Stomach (tissue), 9 donors: ENCODE results near the gene ATF7. TPM values are rescaled to one million over a fixed set of nuclear protein-coding genes. Genes with fewer than 3 reads are reported as not detected.

Experiments
- DNase-seq, 2 donors: peaks; one replicate each; pipeline versions ENCODE4 v3.0.0 to v3.0.0-alpha.2; 2013 to 2019
- H3K27ac ChIP-seq, 5 donors: fragments of 200-600 bp in 4 of 5; sonication (generic) in 4 of 5; one replicate each; pipeline ENCODE4 v1.5.1; 2013 to 2019; ENCODE audit warnings: mild to moderate bottlenecking in 1 of 5, moderate library complexity in 1 of 5
- H3K27me3 ChIP-seq, 3 donors: fragments of 200-600 bp; sonication (generic); one replicate each; pipeline ENCODE4 v1.5.1; 2017 to 2019; ENCODE audit warnings: mixed run types in 1 of 3
- H3K36me3 ChIP-seq, 4 donors: fragments of 200-600 bp; sonication (generic); 1 replicate in 3 of 4; 2 replicates in 1 of 4; pipeline ENCODE4 v1.5.1; 2016 to 2019
- H3K4me1 ChIP-seq, 4 donors: fragments of 200-600 bp; sonication (generic); one replicate each; pipeline ENCODE4 v1.5.1; 2016 to 2019
- H3K4me3 ChIP-seq, 4 donors: fragments of 200-600 bp; sonication (generic) in 3 of 4; one replicate each; pipeline ENCODE4 v1.5.1; 2016 to 2019; ENCODE audit warnings: mild to moderate bottlenecking in 1 of 4
- H3K9me3 ChIP-seq, 4 donors: fragments of 200-600 bp; sonication (generic); one replicate each; pipeline ENCODE4 v1.5.1; 2016 to 2019
- EP300 ChIP-seq: sonication (generic); formaldehyde crosslinking; IDR thresholded peaks from one replicate; pipeline ENCODE4 v1.6.1; 2017; ENCODE audit warnings: antibody characterized with exemption
- POLR2A ChIP-seq, 4 donors: fragments of 450-650 bp; IDR thresholded peaks; one replicate each; pipeline ENCODE4 v1.6.1; 2016; ENCODE audit warnings: antibody characterized with exemption in 4 of 4, control low read depth in 2 of 4, mild to moderate bottlenecking in 1 of 4, moderate library complexity in 1 of 4
- POLR2AphosphoS5 ChIP-seq, 3 donors: sonication (generic); formaldehyde crosslinking; IDR thresholded peaks; one replicate each; pipeline ENCODE4 v1.6.1; 2016; ENCODE audit warnings: antibody characterized with exemption in 3 of 3
- WGBS, 5 donors: extraction: QIAGEN DNeasy Blood & Tissue Kit in 3 of 5; methylation state at CpG; one replicate each; pipeline versions ENCODE4 v1.1.5 to v1.1.7; 2013 to 2018; 5-methylcytosine and 5-hydroxymethylcytosine counted together
- intact Hi-C: fragments of 100-400 bp; cut with DNase I; formaldehyde crosslinking; loops from one replicate; pipeline ENCODE4 v1.15.1; 2023; ENCODE audit warnings: low total_unique reads
- polyA plus RNA-seq, 3 donors: library from polyadenylated mRNA; stranded (reverse); fragments of 200-250 nt; gene quantifications; one replicate each; pipeline ENCODE4 v1.2.3, GENCODE V29; 2013
- total RNA-seq, 5 donors: library from RNA; depleted of rRNA; stranded (reverse); fragments of >200 nt; gene quantifications; one replicate each; pipeline versions ENCODE4 v1.1.0 to v1.2.3, GENCODE V29; 2014 to 2016
- TF ChIP-seq, protein P1 (sequence below), 7 experiments: fragments of 450-650 bp in 4 of 7; fragments of 200-600 bp in 3 of 7; sonication (generic) in 3 of 7; IDR thresholded peaks; one replicate each; pipeline ENCODE4 v1.5.1; 2016 to 2019; ENCODE audit warnings: antibody characterized with exemption in 7 of 7, control low read depth in 2 of 7, mild to moderate bottlenecking in 1 of 7
- donor health status: healthy with polysubstance abuse.
- donor health status: Bipolar disorder and iron deficiency.
- donor health status: healthy.

ATF7 gene
- total and polyA plus RNA-seq, 8 donors = 9.0 to 93.4 (median 16.3) TPM

DNA sequence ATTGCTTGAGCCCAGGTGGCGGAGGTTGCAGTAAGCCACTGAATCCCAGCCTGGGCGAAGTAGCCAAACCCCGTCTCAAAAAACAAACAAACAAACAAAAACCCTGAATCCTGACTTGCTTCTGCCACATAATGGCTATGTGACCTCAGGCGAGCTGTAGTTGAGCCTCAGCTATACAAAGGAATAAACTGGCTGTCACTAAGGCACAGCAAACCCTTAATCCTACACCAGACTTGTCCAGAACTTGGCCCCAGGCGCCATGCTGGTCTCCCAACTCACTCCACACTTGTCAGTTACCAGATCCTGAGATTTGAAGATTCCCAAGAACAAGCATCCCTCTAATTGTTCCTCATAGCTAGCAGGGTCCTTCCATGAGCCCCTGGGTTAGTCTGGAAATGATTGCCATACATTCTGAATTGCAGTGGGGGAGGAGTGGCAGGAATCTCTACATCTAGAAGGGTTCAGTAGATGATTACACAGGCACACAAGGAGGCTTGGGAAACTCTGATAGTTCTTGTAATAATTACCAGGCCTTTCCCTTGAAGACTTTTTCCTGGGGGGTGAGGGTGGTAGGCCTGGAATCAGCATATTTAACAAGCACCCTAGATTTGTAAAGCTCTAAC lies 136.8 kb downstream of the ATF7 start:
- intact Hi-C loops = no loop called here
- 85 to 95% (median 87%) methylated on average over 5 of the region's 5 CpGs for WGBS, 5 donors
- Histone ChIP-seq H3K4me3 (no peak overlapping the region), H3K36me3 (peaks cover 9 to 39% (median 37%) of the 10 kb centered on the region in 4 donors), H3K27ac (no peak overlapping the region), H3K9me3 (no peaks in the 10 kb centered on the region), H3K4me1 (peaks cover 14 to 27% (median 20%) of the 10 kb centered on the region in 4 donors), H3K27me3 (no peaks in the 10 kb centered on the region)
- no peak for DNase-seq
- TF ChIP-seq EP300 = no peak
- no peak for TF ChIP-seq POLR2AphosphoS5 (IDR thresholded peaks at IDR 0.05)
- TF ChIP-seq, protein P1, sequence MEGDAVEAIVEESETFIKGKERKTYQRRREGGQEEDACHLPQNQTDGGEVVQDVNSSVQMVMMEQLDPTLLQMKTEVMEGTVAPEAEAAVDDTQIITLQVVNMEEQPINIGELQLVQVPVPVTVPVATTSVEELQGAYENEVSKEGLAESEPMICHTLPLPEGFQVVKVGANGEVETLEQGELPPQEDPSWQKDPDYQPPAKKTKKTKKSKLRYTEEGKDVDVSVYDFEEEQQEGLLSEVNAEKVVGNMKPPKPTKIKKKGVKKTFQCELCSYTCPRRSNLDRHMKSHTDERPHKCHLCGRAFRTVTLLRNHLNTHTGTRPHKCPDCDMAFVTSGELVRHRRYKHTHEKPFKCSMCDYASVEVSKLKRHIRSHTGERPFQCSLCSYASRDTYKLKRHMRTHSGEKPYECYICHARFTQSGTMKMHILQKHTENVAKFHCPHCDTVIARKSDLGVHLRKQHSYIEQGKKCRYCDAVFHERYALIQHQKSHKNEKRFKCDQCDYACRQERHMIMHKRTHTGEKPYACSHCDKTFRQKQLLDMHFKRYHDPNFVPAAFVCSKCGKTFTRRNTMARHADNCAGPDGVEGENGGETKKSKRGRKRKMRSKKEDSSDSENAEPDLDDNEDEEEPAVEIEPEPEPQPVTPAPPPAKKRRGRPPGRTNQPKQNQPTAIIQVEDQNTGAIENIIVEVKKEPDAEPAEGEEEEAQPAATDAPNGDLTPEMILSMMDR (IDR thresholded peaks at IDR 0.05) = no peak
- TF ChIP-seq POLR2A (IDR thresholded peaks at IDR 0.05) = no peak

DNA sequence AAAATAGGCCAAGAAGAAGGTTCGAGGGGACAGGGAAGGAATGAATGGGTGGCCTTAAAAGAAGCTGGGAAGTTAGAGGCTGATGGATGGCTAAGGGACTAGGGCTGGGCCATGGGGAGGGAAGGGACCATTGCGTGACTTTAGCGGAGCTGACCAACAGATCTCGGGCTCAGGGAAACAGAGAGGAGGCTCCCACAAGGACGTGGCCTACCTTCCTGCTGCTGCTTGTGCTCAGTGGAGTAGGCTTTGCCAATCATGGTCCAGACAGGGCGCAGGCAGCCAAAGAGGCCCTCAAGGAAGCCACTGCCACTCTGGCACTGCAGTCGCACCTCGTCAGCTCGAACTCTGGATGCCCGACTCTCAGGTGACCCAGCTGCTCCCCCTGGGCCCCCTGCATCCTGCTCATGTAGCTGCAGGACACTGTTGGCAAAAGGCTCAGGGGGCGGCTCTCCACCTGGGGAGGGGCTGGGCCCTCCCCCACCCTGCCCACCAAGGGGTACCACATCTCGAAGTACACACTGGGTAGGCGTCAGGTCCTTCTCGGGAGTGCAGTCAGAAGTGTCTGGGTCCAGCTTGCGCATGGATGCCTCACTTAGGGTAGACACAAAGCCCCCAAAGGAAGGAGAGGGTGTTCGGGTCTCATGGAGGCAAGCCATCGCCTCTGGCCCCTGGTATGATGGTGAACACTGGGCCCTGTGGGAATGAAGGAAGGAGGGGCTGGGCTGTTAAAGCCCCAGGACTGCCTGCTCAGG lies 139.3 kb downstream of the ATF7 start:
- H3K9me3 ChIP-seq = no peaks in the 10 kb centered on the region
- TF ChIP-seq POLR2AphosphoS5 (IDR thresholded peaks at IDR 0.05) = no peak
- TF ChIP-seq, protein P1 (IDR thresholded peaks at IDR 0.05) = no peak
- TF ChIP-seq EP300 = no peak
- TF ChIP-seq POLR2A (IDR thresholded peaks at IDR 0.05) = no peak
- H3K27ac ChIP-seq = peak overlapping the region in 1 of 5 donors; percentile 2
- H3K4me3 ChIP-seq = no peak overlapping the region
- peaks cover 13 to 63% (median 61%) of the 10 kb centered on the region in 4 donors for H3K36me3 ChIP-seq
- H3K27me3 ChIP-seq = no peaks in the 10 kb centered on the region
- intact Hi-C loops = no loop called here
- H3K4me1 ChIP-seq = peaks cover 0 to 18% (median 16%) of the 10 kb centered on the region in 4 donors
- 70 to 86% (median 77%) methylated on average over 16 to 17 of the region's 17 CpGs for WGBS, 5 donors
- DNase-seq = no peak

DNA sequence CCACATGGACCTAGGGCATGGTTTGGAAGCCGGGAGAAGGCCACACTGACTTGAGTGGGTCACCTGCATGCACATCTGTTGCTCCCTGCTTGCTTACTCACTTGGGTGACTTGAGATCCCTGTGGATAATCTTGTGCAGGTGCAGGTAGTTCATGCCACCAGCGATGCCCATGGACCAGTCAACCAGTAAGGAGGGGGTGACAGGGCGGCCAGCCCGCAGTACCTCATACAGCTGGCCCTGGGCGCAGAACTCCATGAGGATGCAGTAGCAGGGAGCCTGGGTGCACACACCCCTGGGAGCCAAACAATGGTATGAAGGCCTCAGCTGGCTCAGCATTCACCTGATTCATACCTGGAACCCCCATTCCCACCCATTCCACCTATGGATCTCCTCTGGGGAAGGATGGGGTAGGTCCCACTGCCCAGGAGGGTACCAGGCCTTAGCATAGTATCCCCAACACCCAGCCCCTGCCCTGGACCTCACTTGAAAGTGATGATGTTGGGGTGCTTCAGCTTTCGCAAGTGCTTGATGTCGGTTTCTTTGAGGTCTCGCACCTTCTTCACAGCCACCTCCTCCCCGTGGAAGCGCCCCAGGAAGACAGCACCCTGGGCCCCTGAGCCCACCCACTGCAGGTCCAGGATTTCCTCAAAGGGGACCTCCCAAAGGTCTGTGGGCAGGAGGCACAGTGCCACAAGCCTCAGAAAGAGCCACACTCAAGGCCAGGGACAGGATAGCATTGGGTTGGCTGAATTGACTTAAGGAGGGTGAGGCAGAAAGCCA lies 140.0 kb downstream of the ATF7 start:
- no peak overlapping the region for H3K4me3 ChIP-seq
- no peaks in the 10 kb centered on the region for H3K9me3 ChIP-seq
- no peaks in the 10 kb centered on the region for H3K27me3 ChIP-seq
- H3K4me1 ChIP-seq = peaks cover 0 to 23% (median 20%) of the 10 kb centered on the region in 4 donors
- TF ChIP-seq, protein P1 (IDR thresholded peaks at IDR 0.05) = no peak
- TF ChIP-seq POLR2AphosphoS5 (IDR thresholded peaks at IDR 0.05) (no peak), POLR2A (IDR thresholded peaks at IDR 0.05) (no peak), EP300 (no peak)
- H3K36me3 ChIP-seq = peaks cover 21 to 71% (median 69%) of the 10 kb centered on the region in 4 donors
- H3K27ac ChIP-seq = peak overlapping the region in 1 of 5 donors; percentile 2
- 93 to 97% (median 93%) methylated on average over 10 of the region's 10 CpGs for WGBS, 5 donors
- intact Hi-C loops = no loop called here
- no peak for DNase-seq
